MM.1S (cell line): Measurements from ENCODE around the gene CRHBP.

Source experiments
- CTCF ChIP-seq: fragments of 300-600 bp; sonication (generic); IDR thresholded peaks from 2 replicates; pipeline ENCODE4 v1.5.1; 2016; ENCODE audit warnings: antibody characterized with exemption, low read length, mixed read lengths
- EZH2 ChIP-seq: fragments of 300-600 bp; sonication (generic); optimal IDR thresholded peaks from 2 replicates; pipeline ENCODE3; 2017; ENCODE audit warnings: low read depth, mild to moderate bottlenecking, antibody characterized with exemption, low read length, mixed read lengths
- EZH2phosphoT487 ChIP-seq: fragments of 300-600 bp; sonication (generic); IDR thresholded peaks from 2 replicates; pipeline ENCODE4 v1.6.1; 2018; ENCODE audit warnings: antibody characterized with exemption, low read length

DNA sequence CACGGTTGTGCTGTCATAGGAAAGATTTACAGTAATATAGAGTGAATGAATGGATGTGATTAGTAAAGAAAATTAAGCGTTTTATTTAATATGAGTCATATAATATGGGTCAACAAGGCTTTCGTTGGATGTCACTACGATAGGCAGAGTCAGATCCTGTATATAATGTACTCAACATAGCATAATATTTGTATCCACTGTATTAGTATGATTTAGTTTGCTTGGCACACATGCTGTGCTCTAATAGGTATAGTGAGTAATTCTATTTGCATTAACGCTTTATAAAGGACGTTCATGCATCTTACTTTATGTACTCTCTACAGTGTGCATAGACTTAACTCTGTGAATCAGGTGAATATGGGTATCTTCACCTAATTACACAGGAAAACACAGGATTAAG is 41.5 kb downstream of the CRHBP start:
- TF ChIP-seq CTCF (no peak), EZH2phosphoT487 (no peak), EZH2 (no peak)
